A204.1 (cell line): ENCODE results near the gene PRKRIP1.
"Not testable (repeated sequence)": the region's sequence is repeated elsewhere in the genome, so short reads cannot be mapped to it uniquely, and the experiment has no call there.

Experiments
- FAIRE-seq: peaks from 2 replicates; lab custom pipeline; 2012; peaks lifted over from hg19 to GRCh38; lab: Jason Lieb, UNC

PRKRIP1 gene

GRCh38 chr7:102431617-102432298, 35.6 kb downstream of the PRKRIP1 start:
- FAIRE-seq, result no peak

GRCh38 chr7:102432442-102433218, 36.5 kb downstream of the PRKRIP1 start:
- FAIRE-seq, result no peak

GRCh38 chr7:102433219-102434038, 37.3 kb downstream of the PRKRIP1 start, which contains the start of gene ORAI2:
ORAI2 (plus strand) TSS chr7:102433575; CDS start chr7:102438957, 5,382 bp downstream.
- no peak for FAIRE-seq

- FAIRE-seq, result no peak
Measured at GRCh38 chr7:102434039-102434486, 37.9 kb downstream of the PRKRIP1 start.

- FAIRE-seq, result no peak
Measured at GRCh38 chr7:102436118-102436517, 40.0 kb downstream of the PRKRIP1 start.

GRCh38 chr7:102439963-102440795, 44.0 kb downstream of the PRKRIP1 start:
- no peak for FAIRE-seq

GRCh38 chr7:102444961-102445673, 49.0 kb downstream of the PRKRIP1 start:
- FAIRE-seq, result no peak

- no peak for FAIRE-seq
Measured at GRCh38 chr7:102445674-102446071, 49.5 kb downstream of the PRKRIP1 start.

- no peak for FAIRE-seq
Measured at GRCh38 chr7:102446387-102447156, 50.4 kb downstream of the PRKRIP1 start.

- no peak for FAIRE-seq
Measured at GRCh38 chr7:102447311-102447710, 51.1 kb downstream of the PRKRIP1 start.

GRCh38 chr7:102449136-102449535, 53.0 kb downstream of the PRKRIP1 start:
- FAIRE-seq, result no peak

- FAIRE-seq, result no peak
Measured at GRCh38 chr7:102450242-102450641, 54.1 kb downstream of the PRKRIP1 start.

- FAIRE-seq, result no peak
Measured at GRCh38 chr7:102451371-102452054, 55.4 kb downstream of the PRKRIP1 start.

GRCh38 chr7:102452451-102452850, 56.3 kb downstream of the PRKRIP1 start:
- no peak for FAIRE-seq

- no peak for FAIRE-seq
Measured at GRCh38 chr7:102453319-102453718, 57.2 kb downstream of the PRKRIP1 start.

- FAIRE-seq, result no peak
Measured at GRCh38 chr7:102454468-102454867, 58.3 kb downstream of the PRKRIP1 start.

- not testable (repeated sequence) for FAIRE-seq
Measured at GRCh38 chr7:102454932-102455331, 58.8 kb downstream of the PRKRIP1 start.

GRCh38 chr7:102455596-102455995, 59.4 kb downstream of the PRKRIP1 start:
- FAIRE-seq, result no peak

GRCh38 chr7:102456327-102456726, 60.2 kb downstream of the PRKRIP1 start:
- no peak for FAIRE-seq
